Esophagus muscularis mucosa (tissue), 4 donors: ENCODE data around the gene VPS35L. TPM values are rescaled to one million over a fixed set of nuclear protein-coding genes. Genes with fewer than 3 reads are reported as not detected.

Source experiments
- DNase-seq: peaks from one replicate; pipeline ENCODE4 v3.0.0-alpha.2; 2017; ENCODE audit errors: extremely low spot score
- H3K27ac ChIP-seq, 4 donors: fragments of 200-600 bp; sonication (generic); replicated peaks in 1 of 4; 1 replicate in 3 of 4; 2 replicates in 1 of 4; pipeline ENCODE4 v1.5.1; 2016 to 2019; ENCODE audit warnings: mild to moderate bottlenecking in 1 of 4
- H3K27me3 ChIP-seq, 4 donors: fragments of 200-600 bp; sonication (generic); one replicate each; pipeline versions ENCODE4 v1.5.1 to v1.6.0; 2016 to 2019
- H3K36me3 ChIP-seq, 4 donors: fragments of 200-600 bp; sonication (generic); one replicate each; pipeline ENCODE4 v1.5.1; 2016 to 2019
- H3K4me1 ChIP-seq, 4 donors: fragments of 200-600 bp; sonication (generic); one replicate each; pipeline ENCODE4 v1.5.1; 2016 to 2019
- H3K4me3 ChIP-seq, 4 donors: fragments of 200-600 bp; sonication (generic); 1 replicate in 2 of 4; 2 replicates in 2 of 4; pipeline ENCODE4 v1.5.1; 2016 to 2019; ENCODE audit warnings: mild to moderate bottlenecking in 4 of 4, moderate library complexity in 1 of 4
- H3K9me3 ChIP-seq, 4 donors: fragments of 200-600 bp; sonication (generic); 1 replicate in 3 of 4; 2 replicates in 1 of 4; pipeline ENCODE4 v1.5.1; 2016 to 2019
- CTCF ChIP-seq, 3 experiments: fragments of 200-600 bp in 2 of 3; fragments of 450-650 bp in 1 of 3; sonication (generic) in 2 of 3; IDR thresholded peaks; one replicate each; pipeline ENCODE4 v1.5.1; 2017 to 2019; ENCODE audit warnings: antibody characterized with exemption in 3 of 3, mild to moderate bottlenecking in 2 of 3, moderate library complexity in 1 of 3
- EP300 ChIP-seq: sonication (generic); formaldehyde crosslinking; IDR thresholded peaks from one replicate; pipeline ENCODE4 v1.6.1; 2017; ENCODE audit warnings: antibody characterized with exemption
- POLR2A ChIP-seq: fragments of 450-650 bp; IDR thresholded peaks from one replicate; pipeline ENCODE4 v1.6.1; 2017; ENCODE audit warnings: antibody characterized with exemption, moderate library complexity, mild to moderate bottlenecking, low read depth
- POLR2AphosphoS5 ChIP-seq, 2 donors: sonication (generic); formaldehyde crosslinking; IDR thresholded peaks; one replicate each; pipeline ENCODE4 v1.6.1; 2017; ENCODE audit warnings: antibody characterized with exemption in 2 of 2
- WGBS: methylation state at CpG from one replicate; pipeline ENCODE4 v1.1.5; 2018; 5-methylcytosine and 5-hydroxymethylcytosine counted together
- intact Hi-C: fragments of 100-400 bp; cut with DNase I; formaldehyde crosslinking; loops from one replicate; pipeline ENCODE4 v1.15.1; 2023
- total RNA-seq, 4 donors: library from RNA; depleted of rRNA; stranded (reverse); fragments of >200 nt; gene quantifications; one replicate each; pipeline versions ENCODE4 v1.1.0 to v1.2.1, GENCODE V29; 2016

VPS35L gene
- total RNA-seq, 4 donors from 2014 or later, result 35.5 to 47.0 (median 38.1) TPM

DNA sequence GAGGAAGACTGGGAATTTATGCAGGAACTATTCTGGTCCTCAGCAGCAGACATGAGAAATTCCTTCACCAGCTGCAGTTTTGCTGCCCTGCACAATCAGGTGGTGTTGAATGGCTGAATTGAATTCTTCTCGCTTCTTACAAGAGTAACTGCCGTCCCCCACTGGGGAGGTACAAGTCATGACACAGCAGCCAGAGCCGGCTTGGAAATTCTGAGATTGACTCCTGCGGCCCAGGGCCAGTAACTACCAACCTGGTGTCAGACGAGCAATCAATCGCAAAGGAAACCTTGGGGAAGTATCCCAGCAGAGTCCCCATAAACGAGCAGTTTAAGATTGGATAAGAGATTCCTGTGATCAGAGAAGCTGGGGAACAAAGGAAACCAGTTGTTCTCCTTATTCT, 131.8 kb downstream of the VPS35L start:
- intact Hi-C loops, result no loop called here
- Histone ChIP-seq H3K36me3 (peaks cover 51 to 85% (median 75%) of the 10 kb centered on the region in 4 donors), H3K9me3 (no peaks in the 10 kb centered on the region), H3K4me1 (peaks cover 8 to 21% (median 17%) of the 10 kb centered on the region in 4 donors), H3K27me3 (no peaks in the 10 kb centered on the region), H3K4me3 (no peak overlapping the region), H3K27ac (no peak overlapping the region)
- TF ChIP-seq CTCF (IDR thresholded peaks at IDR 0.05) (no peak), POLR2A (no peak), EP300 (no peak)
- no peak for DNase-seq
- 85% methylated on average over 7 of the region's 7 CpGs for WGBS

DNA sequence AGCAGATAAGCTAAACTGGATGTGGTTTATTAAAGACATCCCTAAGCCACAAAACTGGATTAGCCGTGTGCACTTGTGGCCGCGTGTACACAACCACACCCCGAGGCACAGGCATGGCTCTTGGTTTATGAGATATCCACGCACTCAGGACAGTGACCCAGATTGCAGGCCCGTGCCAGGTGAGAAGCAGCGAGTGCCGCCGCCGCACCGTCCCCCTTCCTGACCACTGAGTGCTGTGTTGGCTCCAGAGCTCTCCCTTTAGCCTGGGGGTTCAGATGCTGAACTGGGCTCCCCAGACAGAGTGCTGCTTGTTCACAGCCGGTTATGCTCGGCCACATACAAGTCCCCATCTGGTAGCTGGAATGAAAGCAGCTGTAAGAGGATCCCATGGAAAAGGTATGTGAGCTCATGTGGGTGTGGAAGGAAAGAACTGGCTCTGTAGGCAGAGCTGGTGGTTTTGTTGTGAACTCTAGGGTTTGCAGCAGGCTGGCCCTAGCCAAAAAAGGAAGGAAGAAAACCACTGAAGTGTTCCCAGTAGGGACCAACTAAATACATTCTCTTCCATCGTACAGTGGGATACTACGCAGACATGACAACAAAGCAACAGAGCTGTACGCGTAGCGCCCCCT, 133.0 kb downstream of the VPS35L start:
- TF ChIP-seq POLR2AphosphoS5 (IDR thresholded peaks at IDR 0.05) (no peak), EP300 (no peak), CTCF (IDR thresholded peaks at IDR 0.05) (no peak), POLR2A (no peak)
- Histone ChIP-seq H3K4me1 (peaks cover 8 to 21% (median 17%) of the 10 kb centered on the region in 4 donors), H3K9me3 (no peaks in the 10 kb centered on the region), H3K36me3 (peaks cover 38 to 85% (median 73%) of the 10 kb centered on the region in 4 donors), H3K4me3 (no peak overlapping the region), H3K27ac (no peak overlapping the region), H3K27me3 (no peaks in the 10 kb centered on the region)
- intact Hi-C loops, result no loop called here
- no peak for DNase-seq
- WGBS, result 89% methylated on average over 17 of the region's 18 CpGs

DNA sequence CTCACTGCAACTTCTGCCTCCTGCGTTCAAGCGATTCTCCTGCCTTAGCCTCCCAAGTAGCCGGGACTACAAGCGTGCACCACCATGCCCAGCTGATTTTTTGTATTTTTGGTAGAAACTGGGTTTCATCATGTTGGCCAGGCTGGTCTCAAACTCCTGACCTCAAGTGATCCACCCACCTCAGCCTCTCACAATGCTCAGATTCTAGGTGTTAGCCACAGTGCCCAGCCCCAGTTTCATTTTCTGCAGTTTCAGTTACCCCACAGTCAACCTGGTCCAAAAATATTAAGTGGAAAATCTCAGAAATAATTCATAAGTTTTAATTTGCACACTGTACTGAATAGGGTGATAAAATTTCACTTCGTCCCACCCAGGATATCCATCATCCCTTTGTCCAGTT, 133.8 kb downstream of the VPS35L start:
- H3K9me3 ChIP-seq, result no peaks in the 10 kb centered on the region
- intact Hi-C loops, result no loop called here
- peaks cover 30 to 85% (median 65%) of the 10 kb centered on the region in 4 donors for H3K36me3 ChIP-seq
- H3K27ac ChIP-seq, result no peak overlapping the region
- TF ChIP-seq POLR2AphosphoS5 (IDR thresholded peaks at IDR 0.05) (no peak), POLR2A (no peak), EP300 (no peak), CTCF (IDR thresholded peaks at IDR 0.05) (no peak)
- H3K4me3 ChIP-seq, result no peak overlapping the region
- no peak for DNase-seq
- WGBS, result 97% methylated on average over 5 of the region's 5 CpGs
- no peaks in the 10 kb centered on the region for H3K27me3 ChIP-seq
- H3K4me1 ChIP-seq, result peaks cover 8 to 21% (median 17%) of the 10 kb centered on the region in 4 donors

- Histone ChIP-seq H3K27me3 (no peaks in the 10 kb centered on the region), H3K36me3 (peaks cover 21 to 77% (median 56%) of the 10 kb centered on the region in 4 donors), H3K4me1 (peaks cover 8 to 21% (median 17%) of the 10 kb centered on the region in 4 donors), H3K4me3 (no peak overlapping the region), H3K9me3 (no peaks in the 10 kb centered on the region), H3K27ac (peak overlapping the region in 3 of 4 donors; percentile 9 to 53 (median 47))
- intact Hi-C loops, result no loop called here
- no peak for DNase-seq
- WGBS, result 62% methylated on average over 4 of the region's 4 CpGs
- TF ChIP-seq POLR2AphosphoS5 (IDR thresholded peaks at IDR 0.05) (no peak), POLR2A (no peak), CTCF (IDR thresholded peaks at IDR 0.05) (no peak), EP300 (no peak)
Observed at GRCh38 chr16:19690196-19690595, 134.7 kb downstream of the VPS35L start.
